NCI-H1930 (cell line): ENCODE data around the gene CAMK2G.
"Not testable (repeated sequence)": the region's sequence is repeated elsewhere in the genome, so short reads cannot be mapped to it uniquely, and the experiment has no call there.

Experiments used
- DNase-seq, 2 experiments: peaks; one replicate each; lab custom pipeline; 2025; lab: John Stamatoyannopoulos, UW

The CAMK2G gene

GRCh38 chr10:73902351-73902750 is 28.0 kb upstream of the CAMK2G start:
- no peak for DNase-seq

GRCh38 chr10:73901261-73901660 is 26.9 kb upstream of the CAMK2G start:
- no peak for DNase-seq

- DNase-seq, result no peak
These were observed 25.7 kb upstream of the CAMK2G start for GRCh38 chr10:73900064-73900463.

GRCh38 chr10:73899423-73899822 is 25.1 kb upstream of the CAMK2G start:
- no peak for DNase-seq

- DNase-seq, result no peak
These were observed 24.5 kb upstream of the CAMK2G start for GRCh38 chr10:73898730-73899410.

- no peak for DNase-seq
These were observed 23.3 kb upstream of the CAMK2G start for GRCh38 chr10:73897693-73898092.

GRCh38 chr10:73895381-73895780 is 21.0 kb upstream of the CAMK2G start:
- not testable (repeated sequence) for DNase-seq

GRCh38 chr10:73894245-73894971 is 20.1 kb upstream of the CAMK2G start:
- DNase-seq, result no peak

- DNase-seq, result no peak
These were observed 19.1 kb upstream of the CAMK2G start for GRCh38 chr10:73893426-73893825.

GRCh38 chr10:73892310-73893030 is 18.1 kb upstream of the CAMK2G start:
- DNase-seq, result no peak

- DNase-seq, result no peak
These were observed 17.2 kb upstream of the CAMK2G start for GRCh38 chr10:73891540-73891939.

- not testable (repeated sequence) for DNase-seq
These were observed 16.5 kb upstream of the CAMK2G start for GRCh38 chr10:73890830-73891229.

GRCh38 chr10:73890261-73890660 is 15.9 kb upstream of the CAMK2G start:
- DNase-seq, result no peak

GRCh38 chr10:73889416-73889815 is 15.1 kb upstream of the CAMK2G start:
- not testable (repeated sequence) for DNase-seq

- DNase-seq, result no peak
These were observed 14.7 kb upstream of the CAMK2G start for GRCh38 chr10:73889014-73889413.

- no peak for DNase-seq
These were observed 14.2 kb upstream of the CAMK2G start for GRCh38 chr10:73888514-73888913.

GRCh38 chr10:73887294-73888039 is 13.1 kb upstream of the CAMK2G start:
- DNase-seq, result no peak

- DNase-seq, result no peak
These were observed 12.4 kb upstream of the CAMK2G start for GRCh38 chr10:73886661-73887293.

- peak; percentile 10 to 36 for DNase-seq
These were observed 11.8 kb upstream of the CAMK2G start for GRCh38 chr10:73886085-73886529.

GRCh38 chr10:73884017-73884416 is 9.7 kb upstream of the CAMK2G start:
- no peak for DNase-seq

- no peak for DNase-seq
These were observed 7.0 kb upstream of the CAMK2G start for GRCh38 chr10:73881221-73881919.
